HCT116 (cell line): Measurements from ENCODE around the gene CCDC14. TPM values are rescaled to one million over a fixed set of nuclear protein-coding genes. Genes with fewer than 3 reads are reported as not detected.

Experiments
- ATAC-seq: fragments of 200-7000 bp; cut with Tn5 transposase; 2 replicates; pipeline ENCODE4 v1.9.1; 2020; ENCODE audit warnings: mild to moderate bottlenecking, moderate library complexity
- BruUV-seq: library from RNA; stranded (reverse); fragments of 400-500 nt; replicated peaks from 2 replicates; lab custom pipeline; 2021; lab: Mats Ljungman, UMichigan
- CTCF ChIA-PET: fragments of 300-600 bp; sonication (Branson Sonifier 250); formaldehyde crosslinking; loops from one replicate; lab custom pipeline; 2021; ENCODE audit warnings: antibody characterized with exemption; lab: Charles Lee
- POLR2A ChIA-PET: fragments of 300-600, 350-600 bp; sonication (Branson Sonifier 250); formaldehyde crosslinking; loops from one replicate; lab custom pipeline; 2021; ENCODE audit warnings: antibody characterized with exemption; lab: Charles Lee
- RAD21 ChIA-PET, 2 experiments: fragments of 300-600 bp; sonication (Branson Sonifier 250); formaldehyde crosslinking; loops; one replicate each; lab custom pipeline; 2023; ENCODE audit warnings: low total read pairs in 2 of 2; ENCODE audit not compliant: uncharacterized antibody in 2 of 2, unreplicated experiment in 2 of 2, low non-redundant PET in 1 of 2; lab: Charles Lee
- DNase-seq: peaks from one replicate; pipeline ENCODE4 v3.0.0-alpha.2; 2010; ENCODE audit warnings: low read depth, low spot score
- H2AFZ ChIP-seq: fragments of 200-600 bp; shearing (Covaris generic), sonication (generic); 2 replicates; pipeline ENCODE4 v1.6.1; 2017; ENCODE audit warnings: low read depth, mixed run types, mixed read lengths, antibody characterized with exemption, low read length; ENCODE audit not compliant: poor library complexity, severe bottlenecking
- H3K27ac ChIP-seq: 2 replicates; pipeline ENCODE4 v1.5.1; 2012; ENCODE audit warnings: low read depth, low read length
- H3K27me3 ChIP-seq: fragments of 200-600 bp; sonication (generic); 2 replicates; pipeline ENCODE4 v1.6.1; 2016; ENCODE audit warnings: mixed run types, low read length, mixed read lengths; ENCODE audit not compliant: insufficient read depth
- H3K36me3 ChIP-seq, 2 experiments: fragments of 200-500 bp in 1 of 2; fragments of 200-600 bp in 1 of 2; sonication (Bioruptor generic) in 1 of 2; sonication (generic) in 1 of 2; 2 replicates each; pipeline versions ENCODE4 v1.5.1 to v1.6.1; 2014 to 2016; ENCODE audit warnings: low read length in 2 of 2, inconsistent platforms in 1 of 2, mixed read lengths in 1 of 2, mixed run types in 1 of 2; ENCODE audit not compliant: insufficient read depth in 2 of 2, control insufficient read depth in 1 of 2
- H3K4me1 ChIP-seq, 2 experiments: fragments of 200-600 bp in 1 of 2; sonication (generic) in 1 of 2; 2 replicates each; pipeline versions ENCODE4 v1.5.1 to v1.6.1; 2012 to 2017; ENCODE audit warnings: low read length in 2 of 2, inconsistent platforms in 1 of 2, mild to moderate bottlenecking in 1 of 2, mixed read lengths in 1 of 2, mixed run types in 1 of 2, moderate library complexity in 1 of 2; ENCODE audit not compliant: insufficient read depth in 2 of 2, control insufficient read depth in 1 of 2
- H3K4me2 ChIP-seq: fragments of 200-600 bp; sonication (generic); 2 replicates; pipeline ENCODE4 v1.6.1; 2017; ENCODE audit warnings: mixed run types, low read length, mixed read lengths
- H3K4me3 ChIP-seq, 2 experiments: fragments of 200-600 bp in 1 of 2; sonication (generic) in 1 of 2; replicated peaks in 1 of 2; 2 replicates each; pipeline ENCODE4 v1.5.1; 2011 to 2016; ENCODE audit warnings: low read length in 2 of 2, control low read depth in 1 of 2, low read depth in 1 of 2, mild to moderate bottlenecking in 1 of 2, mixed read lengths in 1 of 2, mixed run types in 1 of 2
- H3K79me2 ChIP-seq: fragments of 200-600 bp; sonication (generic); 2 replicates; pipeline ENCODE4 v1.6.1; 2017; ENCODE audit warnings: mild to moderate bottlenecking, mixed run types, low read length, moderate library complexity, mixed read lengths; ENCODE audit not compliant: insufficient read depth
- H3K9ac ChIP-seq: fragments of 200-600 bp; sonication (generic); 2 replicates; pipeline ENCODE4 v1.6.1; 2016; ENCODE audit warnings: low read length, mixed read lengths
- H3K9me2 ChIP-seq: fragments of 200-600 bp; sonication (generic), shearing (Covaris generic); 2 replicates; pipeline ENCODE4 v1.6.1; 2017; ENCODE audit warnings: mixed run types, mild to moderate bottlenecking, moderate library complexity; ENCODE audit not compliant: insufficient read depth
- H3K9me3 ChIP-seq, 2 experiments: fragments of 200-500 bp in 1 of 2; fragments of 200-600 bp in 1 of 2; sonication (Bioruptor generic) in 1 of 2; sonication (generic) in 1 of 2; 2 replicates each; pipeline ENCODE4 v1.6.1; 2014 to 2017; ENCODE audit warnings: low read length in 2 of 2, mixed read lengths in 2 of 2, inconsistent platforms in 1 of 2, low read depth in 1 of 2, mild to moderate bottlenecking in 1 of 2, mixed run types in 1 of 2, moderate library complexity in 1 of 2; ENCODE audit not compliant: control insufficient read depth in 1 of 2, insufficient read depth in 1 of 2
- H4K20me1 ChIP-seq: fragments of 200-600 bp; sonication (generic), shearing (Covaris generic); 2 replicates; pipeline ENCODE4 v1.6.1; 2017; ENCODE audit warnings: mixed run types, mild to moderate bottlenecking, moderate library complexity; ENCODE audit not compliant: insufficient read depth
- EGR1 ChIP-seq: IDR thresholded peaks from 2 replicates; pipeline ENCODE4 v1.6.1; 2012; ENCODE audit warnings: low read depth
- FOSL1 ChIP-seq: IDR thresholded peaks from 2 replicates; pipeline ENCODE4 v1.6.1; 2012; ENCODE audit warnings: low read depth
- POLR2A ChIP-seq: IDR thresholded peaks from 2 replicates; pipeline ENCODE4 v1.7.0; 2011; ENCODE audit warnings: borderline replicate concordance; ENCODE audit not compliant: insufficient read depth, insufficient read length; ENCODE audit errors: extremely low read depth
- POLR2AphosphoS5 ChIP-seq: IDR thresholded peaks from 2 replicates; pipeline ENCODE4 v1.6.1; 2011; ENCODE audit warnings: mild to moderate bottlenecking, low read depth, low read length, moderate library complexity
- RAD21 ChIP-seq: IDR thresholded peaks from 2 replicates; pipeline ENCODE4 v1.6.1; 2012; ENCODE audit warnings: low read depth, mild to moderate bottlenecking
- SIN3A ChIP-seq: IDR thresholded peaks from 2 replicates; pipeline ENCODE4 v1.6.1; 2012; ENCODE audit warnings: low read depth
- SP1 ChIP-seq: IDR thresholded peaks from 2 replicates; pipeline ENCODE4 v1.6.1; 2012; ENCODE audit warnings: low read depth
- SRF ChIP-seq: IDR thresholded peaks from 2 replicates; pipeline ENCODE4 v1.6.1; 2012; ENCODE audit warnings: low read depth
- TCF7L2 ChIP-seq: IDR thresholded peaks from 2 replicates; pipeline ENCODE4 v1.7.0; 2011; ENCODE audit warnings: borderline replicate concordance, inconsistent platforms; ENCODE audit not compliant: insufficient read depth, insufficient read length; ENCODE audit errors: extremely low read depth
- YY1 ChIP-seq: IDR thresholded peaks from 2 replicates; pipeline ENCODE4 v1.6.1; 2011; ENCODE audit warnings: low read length, low read depth, moderate library complexity, mild to moderate bottlenecking; ENCODE audit not compliant: insufficient replicate concordance; ENCODE audit errors: extremely low read depth
- ZFX ChIP-seq: fragments of 450-650 bp; IDR thresholded peaks from 2 replicates; pipeline ENCODE4 v1.6.1; 2017
- intact Hi-C: fragments of 100-400 bp; cut with micrococcal nuclease; formaldehyde crosslinking; loops from 2 replicates; pipeline ENCODE4 v1.10.0; 2022
- total RNA-seq: library from RNA; stranded (reverse); gene quantifications from one replicate; pipeline ENCODE4 v1.2.1, GENCODE V29; 2021; ENCODE audit not compliant: unreplicated experiment
- TF ChIP-seq, protein P1 (sequence below): IDR thresholded peaks from 2 replicates; pipeline ENCODE4 v1.6.1; 2012
- TF ChIP-seq, protein P2 (sequence below), 3 experiments: fragments of 200-600 bp in 1 of 3; sonication (generic) in 1 of 3; IDR thresholded peaks in 2 of 3; conservative IDR thresholded peaks in 1 of 3; 2 replicates each; pipeline ENCODE4 v1.5.1; 2012 to 2017; ENCODE audit warnings: low read depth in 2 of 3, low read length in 2 of 3, antibody characterized with exemption in 1 of 3, borderline replicate concordance in 1 of 3, control low read depth in 1 of 3, mild to moderate bottlenecking in 1 of 3, mixed read lengths in 1 of 3, mixed run types in 1 of 3, moderate library complexity in 1 of 3; ENCODE audit not compliant: insufficient read depth in 1 of 3
- TF ChIP-seq, protein P3 (sequence below): IDR thresholded peaks from 2 replicates; pipeline ENCODE4 v1.6.1; 2012; ENCODE audit warnings: low read depth
- TF ChIP-seq, protein P4 (sequence below): IDR thresholded peaks from 2 replicates; pipeline ENCODE4 v1.6.1; 2011; ENCODE audit warnings: mild to moderate bottlenecking, low read length, moderate library complexity; ENCODE audit not compliant: insufficient replicate concordance; ENCODE audit errors: extremely low read depth

Gene CCDC14
- total RNA-seq, 1 experiment from 2014 or later = 54.5 TPM

DNA sequence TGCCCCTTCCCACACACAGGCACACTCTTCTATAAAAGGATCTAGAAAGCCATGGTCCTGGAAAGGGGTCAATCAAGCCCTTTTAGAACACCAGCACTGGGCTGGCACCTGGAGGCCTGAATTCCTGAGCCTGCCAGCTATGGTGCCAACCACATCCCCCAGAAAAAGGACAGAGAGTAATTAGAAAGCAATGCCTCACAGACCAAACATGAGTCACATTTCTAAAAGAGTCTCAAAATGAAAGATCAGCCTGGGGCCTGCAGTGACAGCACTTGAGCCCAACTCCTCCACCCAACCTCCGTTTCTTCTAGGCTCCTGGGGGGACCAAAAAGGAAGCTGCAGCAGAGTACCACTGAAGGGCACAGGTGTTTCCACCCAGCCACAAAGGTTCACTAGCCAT is 91.0 kb downstream of the CCDC14 start:
- Histone ChIP-seq H3K9me3 (no peaks in the 10 kb centered on the region), H3K36me3 (no peaks in the 10 kb centered on the region), H3K79me2 (no peaks in the 10 kb centered on the region), H3K4me3 (no peak overlapping the region), H3K27me3 (no peaks in the 10 kb centered on the region), H3K9me2 (no peaks in the 10 kb centered on the region; the same call in 1 of the 2 replicates)
- RAD21 ChIA-PET = no interaction called here
- BruUV-seq = no TSS peak
- no peak for ATAC-seq
- POLR2A ChIA-PET = no interaction called here
- no peak for DNase-seq
- TF ChIP-seq EGR1 (no peak), TCF7L2 (no peak), SP1 (no peak), YY1 (no peak), SIN3A (no peak), RAD21 (no peak), SRF (no peak), POLR2AphosphoS5 (no peak), FOSL1 (no peak), POLR2A (no peak), ZFX (no peak)
- TF ChIP-seq, protein P1, sequence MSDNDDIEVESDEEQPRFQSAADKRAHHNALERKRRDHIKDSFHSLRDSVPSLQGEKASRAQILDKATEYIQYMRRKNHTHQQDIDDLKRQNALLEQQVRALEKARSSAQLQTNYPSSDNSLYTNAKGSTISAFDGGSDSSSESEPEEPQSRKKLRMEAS = no peak
- TF ChIP-seq, protein P2, sequence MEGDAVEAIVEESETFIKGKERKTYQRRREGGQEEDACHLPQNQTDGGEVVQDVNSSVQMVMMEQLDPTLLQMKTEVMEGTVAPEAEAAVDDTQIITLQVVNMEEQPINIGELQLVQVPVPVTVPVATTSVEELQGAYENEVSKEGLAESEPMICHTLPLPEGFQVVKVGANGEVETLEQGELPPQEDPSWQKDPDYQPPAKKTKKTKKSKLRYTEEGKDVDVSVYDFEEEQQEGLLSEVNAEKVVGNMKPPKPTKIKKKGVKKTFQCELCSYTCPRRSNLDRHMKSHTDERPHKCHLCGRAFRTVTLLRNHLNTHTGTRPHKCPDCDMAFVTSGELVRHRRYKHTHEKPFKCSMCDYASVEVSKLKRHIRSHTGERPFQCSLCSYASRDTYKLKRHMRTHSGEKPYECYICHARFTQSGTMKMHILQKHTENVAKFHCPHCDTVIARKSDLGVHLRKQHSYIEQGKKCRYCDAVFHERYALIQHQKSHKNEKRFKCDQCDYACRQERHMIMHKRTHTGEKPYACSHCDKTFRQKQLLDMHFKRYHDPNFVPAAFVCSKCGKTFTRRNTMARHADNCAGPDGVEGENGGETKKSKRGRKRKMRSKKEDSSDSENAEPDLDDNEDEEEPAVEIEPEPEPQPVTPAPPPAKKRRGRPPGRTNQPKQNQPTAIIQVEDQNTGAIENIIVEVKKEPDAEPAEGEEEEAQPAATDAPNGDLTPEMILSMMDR (IDR thresholded peaks at IDR 0.05 in 2 of 3, conservative IDR thresholded peaks at IDR 0.05 in 1 of 3; ENCODE audit: borderline replicate concordance in 1 of 3, insufficient read depth in 1 of 3, low read depth in 2 of 3, low read length in 2 of 3) = no peak
- TF ChIP-seq, protein P3, sequence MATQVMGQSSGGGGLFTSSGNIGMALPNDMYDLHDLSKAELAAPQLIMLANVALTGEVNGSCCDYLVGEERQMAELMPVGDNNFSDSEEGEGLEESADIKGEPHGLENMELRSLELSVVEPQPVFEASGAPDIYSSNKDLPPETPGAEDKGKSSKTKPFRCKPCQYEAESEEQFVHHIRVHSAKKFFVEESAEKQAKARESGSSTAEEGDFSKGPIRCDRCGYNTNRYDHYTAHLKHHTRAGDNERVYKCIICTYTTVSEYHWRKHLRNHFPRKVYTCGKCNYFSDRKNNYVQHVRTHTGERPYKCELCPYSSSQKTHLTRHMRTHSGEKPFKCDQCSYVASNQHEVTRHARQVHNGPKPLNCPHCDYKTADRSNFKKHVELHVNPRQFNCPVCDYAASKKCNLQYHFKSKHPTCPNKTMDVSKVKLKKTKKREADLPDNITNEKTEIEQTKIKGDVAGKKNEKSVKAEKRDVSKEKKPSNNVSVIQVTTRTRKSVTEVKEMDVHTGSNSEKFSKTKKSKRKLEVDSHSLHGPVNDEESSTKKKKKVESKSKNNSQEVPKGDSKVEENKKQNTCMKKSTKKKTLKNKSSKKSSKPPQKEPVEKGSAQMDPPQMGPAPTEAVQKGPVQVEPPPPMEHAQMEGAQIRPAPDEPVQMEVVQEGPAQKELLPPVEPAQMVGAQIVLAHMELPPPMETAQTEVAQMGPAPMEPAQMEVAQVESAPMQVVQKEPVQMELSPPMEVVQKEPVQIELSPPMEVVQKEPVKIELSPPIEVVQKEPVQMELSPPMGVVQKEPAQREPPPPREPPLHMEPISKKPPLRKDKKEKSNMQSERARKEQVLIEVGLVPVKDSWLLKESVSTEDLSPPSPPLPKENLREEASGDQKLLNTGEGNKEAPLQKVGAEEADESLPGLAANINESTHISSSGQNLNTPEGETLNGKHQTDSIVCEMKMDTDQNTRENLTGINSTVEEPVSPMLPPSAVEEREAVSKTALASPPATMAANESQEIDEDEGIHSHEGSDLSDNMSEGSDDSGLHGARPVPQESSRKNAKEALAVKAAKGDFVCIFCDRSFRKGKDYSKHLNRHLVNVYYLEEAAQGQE = no peak
- TF ChIP-seq, protein P4, sequence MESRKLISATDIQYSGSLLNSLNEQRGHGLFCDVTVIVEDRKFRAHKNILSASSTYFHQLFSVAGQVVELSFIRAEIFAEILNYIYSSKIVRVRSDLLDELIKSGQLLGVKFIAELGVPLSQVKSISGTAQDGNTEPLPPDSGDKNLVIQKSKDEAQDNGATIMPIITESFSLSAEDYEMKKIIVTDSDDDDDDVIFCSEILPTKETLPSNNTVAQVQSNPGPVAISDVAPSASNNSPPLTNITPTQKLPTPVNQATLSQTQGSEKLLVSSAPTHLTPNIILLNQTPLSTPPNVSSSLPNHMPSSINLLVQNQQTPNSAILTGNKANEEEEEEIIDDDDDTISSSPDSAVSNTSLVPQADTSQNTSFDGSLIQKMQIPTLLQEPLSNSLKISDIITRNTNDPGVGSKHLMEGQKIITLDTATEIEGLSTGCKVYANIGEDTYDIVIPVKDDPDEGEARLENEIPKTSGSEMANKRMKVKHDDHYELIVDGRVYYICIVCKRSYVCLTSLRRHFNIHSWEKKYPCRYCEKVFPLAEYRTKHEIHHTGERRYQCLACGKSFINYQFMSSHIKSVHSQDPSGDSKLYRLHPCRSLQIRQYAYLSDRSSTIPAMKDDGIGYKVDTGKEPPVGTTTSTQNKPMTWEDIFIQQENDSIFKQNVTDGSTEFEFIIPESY = no peak
- TF ChIP-seq, all 23 proteins: peak for 0
- CTCF ChIA-PET = no interaction called here
- H3K9ac ChIP-seq = no peak overlapping the region
- no peaks in the 10 kb centered on the region for H4K20me1 ChIP-seq
- intact Hi-C loops = no loop called here
- H3K4me1 ChIP-seq = no peaks in the 10 kb centered on the region
- no peak overlapping the region for H3K27ac ChIP-seq
- H3K4me2 ChIP-seq = no peak overlapping the region
- no peak overlapping the region for H2AFZ ChIP-seq
